OCI-LY3 (cell line): ENCODE results near the gene OOSP4B.
"Not testable (repeated sequence)": the region's sequence is repeated elsewhere in the genome, so short reads cannot be mapped to it uniquely, and the experiment has no call there.

ENCODE experiments used
- H2AFZ ChIP-seq: fragments of 200-600, 300-600 bp; shearing (Covaris generic); 2 replicates; pipeline ENCODE4 v1.6.0; 2014; ENCODE audit warnings: antibody characterized with exemption, low read depth, low read length
- H3K27ac ChIP-seq: fragments of 200-600, 300-600 bp; sonication (generic); 2 replicates; pipeline ENCODE4 v1.5.1; 2014; ENCODE audit warnings: mild to moderate bottlenecking, low read length, moderate library complexity, mixed read lengths
- H3K27me3 ChIP-seq: fragments of 200-600, 300-600 bp; sonication (generic); 2 replicates; pipeline ENCODE4 v1.6.1; 2014; ENCODE audit warnings: low read depth, low read length, mixed read lengths
- H3K36me3 ChIP-seq: fragments of 200-600, 300-600 bp; sonication (generic); replicated peaks from 2 replicates; pipeline ENCODE3; 2014; ENCODE audit warnings: low read depth, low read length, mixed read lengths
- H3K4me1 ChIP-seq: fragments of 300-600, 200-600 bp; sonication (generic); 2 replicates; pipeline ENCODE4 v1.6.1; 2014; ENCODE audit warnings: low read length, mixed read lengths
- H3K4me2 ChIP-seq: fragments of 200-600, 300-600 bp; sonication (generic); 2 replicates; pipeline ENCODE4 v1.6.1; 2014; ENCODE audit warnings: low read length, mixed read lengths
- H3K4me3 ChIP-seq: fragments of 300-600, 200-600 bp; sonication (generic); 2 replicates; pipeline ENCODE4 v1.5.1; 2014; ENCODE audit warnings: antibody characterized with exemption, mild to moderate bottlenecking, low read length, moderate library complexity
- H3K79me2 ChIP-seq: fragments of 300-600, 200-600 bp; shearing (Covaris generic); 2 replicates; pipeline ENCODE4 v1.6.1; 2014; ENCODE audit warnings: mild to moderate bottlenecking, low read length, mixed read lengths
- H3K9ac ChIP-seq: fragments of 300-600, 200-600 bp; shearing (Covaris generic); 2 replicates; pipeline ENCODE4 v1.6.0; 2014; ENCODE audit warnings: mild to moderate bottlenecking, low read length, moderate library complexity
- H3K9me3 ChIP-seq: fragments of 200-600, 300-600 bp; shearing (Covaris generic); 2 replicates; pipeline ENCODE4 v1.6.1; 2014; ENCODE audit warnings: low read length, mixed read lengths; ENCODE audit not compliant: insufficient read depth
- H4K20me1 ChIP-seq: fragments of 200-600, 300-600 bp; sonication (generic); 2 replicates; pipeline ENCODE4 v1.6.1; 2016; ENCODE audit warnings: low read length, mixed read lengths; ENCODE audit not compliant: insufficient read depth
- EZH2phosphoT487 ChIP-seq: fragments of 200-600 bp; shearing (Covaris generic); IDR thresholded peaks from 2 replicates; pipeline ENCODE4 v1.6.1; 2018; ENCODE audit warnings: antibody characterized with exemption, mixed run types, low read depth
- TF ChIP-seq, protein P1 (sequence below): fragments of 200-600, 300-600 bp; sonication (generic); IDR thresholded peaks from 2 replicates; pipeline ENCODE4 v1.5.1; 2014; ENCODE audit warnings: antibody characterized with exemption, low read length, low read depth

The OOSP4B gene

DNA sequence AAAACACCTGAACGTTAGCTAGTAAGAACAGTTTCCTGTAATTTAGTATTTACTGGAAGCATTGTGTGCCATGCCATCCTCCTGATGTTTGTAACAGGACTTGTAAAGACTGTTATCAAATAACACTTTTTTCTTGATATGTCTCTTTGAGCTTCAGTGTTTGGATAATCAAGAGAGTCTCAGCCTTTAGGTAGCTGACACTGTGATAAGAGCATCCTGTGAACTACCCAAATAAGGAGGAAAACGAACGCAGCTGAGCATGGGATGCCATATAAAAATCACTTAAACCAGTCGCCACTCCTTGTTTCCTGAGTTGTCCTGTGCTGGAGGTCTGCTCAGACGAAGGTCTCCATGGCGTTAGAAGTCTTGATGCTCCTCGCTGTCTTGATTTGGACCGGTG, 23.1 kb downstream of the OOSP4B start, which contains the start of gene OOSP2:
Gene OOSP2 (plus strand): TSS at position 301 of the 400 bp plus-strand sequence. CDS start 51 bp downstream, at position 352.
- Histone ChIP-seq H3K9ac (no peak within 1 kb of the TSS), H3K4me3 (no peak within 1 kb of the TSS), H3K36me3 (no peaks in the 10 kb centered on the region), H3K27me3 (peaks cover 3% of the 10 kb centered on the region; the same call in 1 of the 2 replicates), H3K4me2 (no peak within 1 kb of the TSS), H4K20me1 (no peaks in the 10 kb centered on the region), H2AFZ (no peak within 1 kb of the TSS), H3K9me3 (no peaks in the 10 kb centered on the region), H3K4me1 (no peaks in the 10 kb centered on the region), H3K79me2 (no peaks in the 10 kb centered on the region), H3K27ac (no peak within 1 kb of the TSS)
- no peak for TF ChIP-seq EZH2phosphoT487
- TF ChIP-seq, protein P1, sequence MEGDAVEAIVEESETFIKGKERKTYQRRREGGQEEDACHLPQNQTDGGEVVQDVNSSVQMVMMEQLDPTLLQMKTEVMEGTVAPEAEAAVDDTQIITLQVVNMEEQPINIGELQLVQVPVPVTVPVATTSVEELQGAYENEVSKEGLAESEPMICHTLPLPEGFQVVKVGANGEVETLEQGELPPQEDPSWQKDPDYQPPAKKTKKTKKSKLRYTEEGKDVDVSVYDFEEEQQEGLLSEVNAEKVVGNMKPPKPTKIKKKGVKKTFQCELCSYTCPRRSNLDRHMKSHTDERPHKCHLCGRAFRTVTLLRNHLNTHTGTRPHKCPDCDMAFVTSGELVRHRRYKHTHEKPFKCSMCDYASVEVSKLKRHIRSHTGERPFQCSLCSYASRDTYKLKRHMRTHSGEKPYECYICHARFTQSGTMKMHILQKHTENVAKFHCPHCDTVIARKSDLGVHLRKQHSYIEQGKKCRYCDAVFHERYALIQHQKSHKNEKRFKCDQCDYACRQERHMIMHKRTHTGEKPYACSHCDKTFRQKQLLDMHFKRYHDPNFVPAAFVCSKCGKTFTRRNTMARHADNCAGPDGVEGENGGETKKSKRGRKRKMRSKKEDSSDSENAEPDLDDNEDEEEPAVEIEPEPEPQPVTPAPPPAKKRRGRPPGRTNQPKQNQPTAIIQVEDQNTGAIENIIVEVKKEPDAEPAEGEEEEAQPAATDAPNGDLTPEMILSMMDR, result no peak

DNA sequence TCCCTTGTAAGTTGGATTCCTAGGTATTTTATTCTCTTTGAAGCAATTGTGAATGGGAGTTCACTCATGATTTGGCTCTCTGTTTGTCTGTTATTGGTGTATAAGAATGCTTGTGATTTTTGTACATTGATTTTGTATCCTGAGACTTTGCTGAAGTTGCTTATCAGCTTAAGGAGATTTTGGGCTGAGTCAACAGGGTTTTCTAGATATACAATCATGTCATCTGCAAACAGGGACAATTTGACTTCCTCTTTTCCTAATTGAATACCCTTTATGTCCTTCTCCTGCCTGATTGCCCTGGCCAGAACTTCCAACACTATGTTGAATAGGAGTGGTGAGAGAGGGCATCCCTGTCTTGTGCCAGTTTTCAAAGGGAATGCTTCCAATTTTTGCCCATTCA, 33.4 kb downstream of the OOSP4B start:
- H3K9ac ChIP-seq, H2AFZ ChIP-seq, H3K36me3 ChIP-seq, H3K79me2 ChIP-seq, H4K20me1 ChIP-seq, H3K4me2 ChIP-seq, H3K27ac ChIP-seq, H3K9me3 ChIP-seq, H3K4me3 ChIP-seq, H3K4me1 ChIP-seq: not testable (repeated sequence)
- H3K27me3 ChIP-seq, result peaks cover 18% of the 10 kb centered on the region; the same call in 1 of the 2 replicates

GRCh38 chr11:60050839-60051238, 33.9 kb downstream of the OOSP4B start:
- not testable (repeated sequence) for H4K20me1 ChIP-seq, H3K9me3 ChIP-seq, H3K36me3 ChIP-seq, H3K9ac ChIP-seq, H2AFZ ChIP-seq, H3K4me2 ChIP-seq, H3K4me1 ChIP-seq, H3K27ac ChIP-seq, H3K4me3 ChIP-seq, H3K79me2 ChIP-seq
- peaks cover 15% of the 10 kb centered on the region; the same call in 1 of the 2 replicates for H3K27me3 ChIP-seq

GRCh38 chr11:60056349-60056969, 39.5 kb downstream of the OOSP4B start, which contains the start of gene MS4A3:
Gene MS4A3, plus strand, starts transcription at chr11:60056665. Its CDS starts 4,496 bp downstream, at chr11:60061161.
- no peak within 1 kb of the TSS for H3K9ac ChIP-seq
- H3K4me3 ChIP-seq, result no peak within 1 kb of the TSS
- H3K27ac ChIP-seq, result no peak within 1 kb of the TSS
- H3K4me2 ChIP-seq, result no peak within 1 kb of the TSS
- no peaks in the 10 kb centered on the region for H3K27me3 ChIP-seq
- H3K9me3 ChIP-seq, result no peaks in the 10 kb centered on the region
- no peaks in the 10 kb centered on the region for H4K20me1 ChIP-seq
- H3K36me3 ChIP-seq, result no peaks in the 10 kb centered on the region
- TF ChIP-seq EZH2phosphoT487, result no peak
- TF ChIP-seq, protein P1, result no peak
- no peak within 1 kb of the TSS for H2AFZ ChIP-seq
- H3K4me1 ChIP-seq, result no peaks in the 10 kb centered on the region
- no peaks in the 10 kb centered on the region for H3K79me2 ChIP-seq

DNA sequence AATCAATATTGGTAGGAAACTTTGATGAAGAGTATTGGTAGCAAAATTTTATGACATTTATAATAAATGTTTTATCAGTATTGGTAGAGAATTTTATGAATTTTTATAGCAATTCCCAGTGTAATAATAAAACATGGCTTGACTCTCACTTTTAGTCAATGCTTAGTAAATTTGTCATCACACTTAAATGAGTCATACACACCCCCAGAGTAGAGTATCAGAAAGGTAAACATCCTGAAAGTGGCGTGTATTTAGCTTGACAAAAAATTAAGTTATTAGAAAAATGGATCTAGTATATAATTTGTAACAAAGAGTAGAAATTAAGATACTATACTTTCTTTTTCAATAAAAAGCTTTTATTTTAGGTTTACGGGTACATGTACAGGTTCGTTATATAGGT, 42.1 kb downstream of the OOSP4B start:
- H3K4me3 ChIP-seq, result no peak overlapping the region
- H3K27me3 ChIP-seq, result no peaks in the 10 kb centered on the region
- no peaks in the 10 kb centered on the region for H3K79me2 ChIP-seq
- no peak overlapping the region for H2AFZ ChIP-seq
- H3K27ac ChIP-seq, result no peak overlapping the region
- H3K9me3 ChIP-seq, result no peaks in the 10 kb centered on the region
- H3K36me3 ChIP-seq, result no peaks in the 10 kb centered on the region
- no peak overlapping the region for H3K4me2 ChIP-seq
- H3K4me1 ChIP-seq, result peaks cover under 1% of the 10 kb centered on the region; the same call in 1 of the 2 replicates
- no peak overlapping the region for H3K9ac ChIP-seq
- no peaks in the 10 kb centered on the region for H4K20me1 ChIP-seq
- TF ChIP-seq EZH2phosphoT487, result no peak
- TF ChIP-seq, protein P1, result no peak
